CD4-positive, alpha-beta T cell treated with Interleukin-10 for 1 hour (primary cell): ENCODE results near the gene PSMD3.
"Not testable (repeated sequence)": the region's sequence is repeated elsewhere in the genome, so short reads cannot be mapped to it uniquely, and the experiment has no call there.

Experiments used
- DNase-seq: peaks from one replicate; pipeline ENCODE4 v3.0.0-alpha.2; 2020

Gene PSMD3

GRCh38 chr17:40000161-40000560 lies 19.6 kb downstream of the PSMD3 start:
- DNase-seq, result no peak

DNA sequence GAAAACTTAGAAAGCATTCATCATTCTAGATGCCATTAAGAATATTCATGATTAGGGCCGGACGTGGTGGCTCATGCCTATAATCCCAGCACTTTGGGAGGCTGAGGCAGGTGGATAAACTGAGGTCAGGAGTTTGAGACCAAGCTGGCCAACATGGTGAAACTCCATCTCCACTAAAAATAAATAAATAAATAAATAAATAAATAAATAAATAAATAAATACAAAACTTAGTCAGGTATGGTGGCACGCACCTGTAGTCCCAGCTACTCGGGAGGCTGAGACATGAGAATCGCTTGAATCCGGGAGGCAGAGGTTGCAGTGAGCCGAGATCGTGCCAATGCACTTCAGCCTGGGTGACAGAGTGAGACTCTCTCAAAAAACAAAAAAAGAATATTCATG lies 20.7 kb downstream of the PSMD3 start:
- not testable (repeated sequence) for DNase-seq

DNA sequence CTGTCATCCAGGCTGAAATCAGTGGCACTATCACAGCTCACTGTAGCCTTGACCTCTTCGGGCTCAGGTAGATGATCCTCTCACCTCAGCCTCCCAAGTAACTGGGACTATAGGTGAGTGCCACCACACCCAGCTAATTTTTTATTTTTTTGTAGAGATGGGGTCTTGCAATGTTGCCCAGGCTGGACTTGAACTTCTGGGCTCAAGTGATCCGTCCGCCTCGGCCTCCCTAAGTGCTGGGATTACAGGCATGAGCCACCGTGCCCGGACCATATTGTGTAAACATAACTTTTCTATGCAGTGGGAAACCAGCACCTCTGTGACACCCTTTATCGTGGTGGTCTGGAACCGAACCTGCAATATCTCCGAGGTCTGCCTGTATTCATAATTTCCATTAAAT lies 23.5 kb downstream of the PSMD3 start:
- no peak for DNase-seq

GRCh38 chr17:40004712-40005111 lies 24.1 kb downstream of the PSMD3 start:
- no peak for DNase-seq

- no peak for DNase-seq
These were observed 24.9 kb downstream of the PSMD3 start for GRCh38 chr17:40005520-40005919.

- not testable (repeated sequence) for DNase-seq
These were observed 30.4 kb downstream of the PSMD3 start for GRCh38 chr17:40010946-40011500.

DNA sequence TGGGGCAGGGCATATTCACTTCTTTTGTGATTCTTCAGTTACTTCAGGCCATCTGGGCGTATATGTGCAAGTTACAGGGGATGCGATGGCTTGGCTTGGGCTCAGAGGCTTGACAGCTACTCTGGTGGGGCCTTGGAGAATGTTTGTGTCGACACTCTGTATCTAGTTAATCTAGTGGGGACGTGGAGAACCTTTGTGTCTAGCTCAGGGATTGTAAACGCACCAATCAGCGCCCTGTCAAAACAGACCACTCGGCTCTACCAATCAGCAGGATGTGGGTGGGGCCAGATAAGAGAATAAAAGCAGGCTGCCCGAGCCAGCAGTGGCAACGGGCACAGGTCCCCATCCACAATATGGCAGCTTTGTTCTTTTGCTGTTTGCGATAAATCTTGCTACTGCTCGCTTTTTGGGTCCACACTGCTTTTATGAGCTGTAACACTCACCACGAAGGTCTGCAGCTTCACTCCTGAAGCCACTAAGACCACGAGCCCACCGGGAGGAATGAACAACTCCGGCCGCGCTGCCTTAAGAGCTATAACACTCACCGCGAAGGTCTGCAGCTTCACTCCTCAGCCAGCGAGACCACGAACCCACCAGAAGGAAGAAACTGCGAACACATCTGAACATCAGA lies 31.5 kb downstream of the PSMD3 start:
- DNase-seq, result not testable (repeated sequence)

DNA sequence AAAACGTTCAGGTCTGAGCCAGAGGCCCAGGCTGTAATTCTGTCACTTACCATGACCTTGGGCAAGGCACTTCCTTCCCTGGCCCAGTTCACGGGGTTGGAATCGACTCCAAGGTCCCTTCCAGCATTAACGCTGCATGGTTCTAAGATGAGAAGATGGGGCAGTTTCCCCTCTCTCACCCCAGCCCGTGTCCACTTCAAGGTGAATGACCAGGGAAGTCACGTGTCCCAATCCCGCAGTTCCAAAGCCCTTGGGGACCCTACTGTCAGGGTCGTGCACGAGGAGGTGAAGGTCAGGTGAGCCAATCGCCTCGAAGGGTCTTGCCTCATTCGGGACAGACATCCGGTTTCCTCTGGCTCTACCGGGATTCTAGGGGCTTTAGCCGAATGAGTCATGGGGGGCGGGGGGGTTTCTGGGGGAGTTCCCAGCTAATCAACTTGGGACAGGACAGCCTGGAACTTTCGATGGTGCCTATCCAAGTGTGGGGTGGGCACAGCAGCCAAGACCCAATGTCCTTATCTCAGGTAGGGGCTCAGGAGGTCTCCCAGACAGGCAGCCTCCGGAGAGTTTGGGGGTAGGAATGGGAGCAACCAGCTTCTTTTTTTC lies 33.9 kb downstream of the PSMD3 start:
- DNase-seq, result no peak

DNA sequence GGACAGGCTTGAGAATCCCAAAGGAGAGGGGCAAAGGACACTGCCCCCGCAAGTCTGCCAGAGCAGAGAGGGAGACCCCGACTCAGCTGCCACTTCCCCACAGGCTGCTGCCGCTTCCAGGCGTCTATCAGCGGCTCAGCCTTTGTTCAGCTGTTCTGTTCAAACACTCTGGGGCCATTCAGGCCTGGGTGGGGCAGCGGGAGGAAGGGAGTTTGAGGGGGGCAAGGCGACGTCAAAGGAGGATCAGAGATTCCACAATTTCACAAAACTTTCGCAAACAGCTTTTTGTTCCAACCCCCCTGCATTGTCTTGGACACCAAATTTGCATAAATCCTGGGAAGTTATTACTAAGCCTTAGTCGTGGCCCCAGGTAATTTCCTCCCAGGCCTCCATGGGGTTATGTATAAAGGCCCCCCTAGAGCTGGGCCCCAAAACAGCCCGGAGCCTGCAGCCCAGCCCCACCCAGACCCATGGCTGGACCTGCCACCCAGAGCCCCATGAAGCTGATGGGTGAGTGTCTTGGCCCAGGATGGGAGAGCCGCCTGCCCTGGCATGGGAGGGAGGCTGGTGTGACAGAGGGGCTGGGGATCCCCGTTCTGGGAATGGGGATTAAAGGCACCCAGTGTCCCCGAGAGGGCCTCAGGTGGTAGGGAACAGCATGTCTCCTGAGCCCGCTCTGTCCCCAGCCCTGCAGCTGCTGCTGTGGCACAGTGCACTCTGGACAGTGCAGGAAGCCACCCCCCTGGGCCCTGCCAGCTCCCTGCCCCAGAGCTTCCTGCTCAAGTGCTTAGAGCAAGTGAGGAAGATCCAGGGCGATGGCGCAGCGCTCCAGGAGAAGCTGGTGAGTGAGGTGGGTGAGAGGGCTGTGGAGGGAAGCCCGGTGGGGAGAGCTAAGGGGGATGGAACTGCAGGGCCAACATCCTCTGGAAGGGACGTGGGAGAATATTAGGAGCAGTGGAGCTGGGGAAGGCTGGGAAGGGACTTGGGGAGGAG lies 34.7 kb downstream of the PSMD3 start, which contains the start of gene CSF3:
Gene CSF3 (plus strand): TSS at position 436 of the 993 bp plus-strand sequence. CDS start 35 bp downstream, at position 471.
- DNase-seq, result no peak

DNA sequence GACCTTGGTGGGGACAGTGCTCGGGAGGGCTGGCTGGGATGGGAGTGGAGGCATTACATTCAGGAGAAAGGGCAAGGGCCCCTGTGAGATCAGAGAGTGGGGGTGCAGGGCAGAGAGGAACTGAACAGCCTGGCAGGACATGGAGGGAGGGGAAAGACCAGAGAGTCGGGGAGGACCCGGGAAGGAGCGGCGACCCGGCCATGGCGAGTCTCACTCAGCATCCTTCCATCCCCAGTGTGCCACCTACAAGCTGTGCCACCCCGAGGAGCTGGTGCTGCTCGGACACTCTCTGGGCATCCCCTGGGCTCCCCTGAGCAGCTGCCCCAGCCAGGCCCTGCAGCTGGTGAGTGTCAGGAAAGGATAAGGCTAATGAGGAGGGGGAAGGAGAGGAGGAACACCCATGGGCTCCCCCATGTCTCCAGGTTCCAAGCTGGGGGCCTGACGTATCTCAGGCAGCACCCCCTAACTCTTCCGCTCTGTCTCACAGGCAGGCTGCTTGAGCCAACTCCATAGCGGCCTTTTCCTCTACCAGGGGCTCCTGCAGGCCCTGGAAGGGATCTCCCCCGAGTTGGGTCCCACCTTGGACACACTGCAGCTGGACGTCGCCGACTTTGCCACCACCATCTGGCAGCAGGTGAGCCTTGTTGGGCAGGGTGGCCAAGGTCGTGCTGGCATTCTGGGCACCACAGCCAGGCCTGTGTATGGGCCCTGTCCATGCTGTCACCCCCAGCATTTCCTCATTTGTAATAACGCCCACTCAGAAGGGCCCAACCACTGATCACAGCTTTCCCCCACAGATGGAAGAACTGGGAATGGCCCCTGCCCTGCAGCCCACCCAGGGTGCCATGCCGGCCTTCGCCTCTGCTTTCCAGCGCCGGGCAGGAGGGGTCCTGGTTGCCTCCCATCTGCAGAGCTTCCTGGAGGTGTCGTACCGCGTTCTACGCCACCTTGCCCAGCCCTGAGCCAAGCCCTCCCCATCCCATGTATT lies 35.7 kb downstream of the PSMD3 start:
- no peak for DNase-seq

GRCh38 chr17:40017422-40018080 lies 36.9 kb downstream of the PSMD3 start:
- DNase-seq, result no peak

- no peak for DNase-seq
These were observed 37.9 kb downstream of the PSMD3 start for GRCh38 chr17:40018211-40019121.

GRCh38 chr17:40019140-40019991 lies 38.8 kb downstream of the PSMD3 start:
- DNase-seq, result no peak

GRCh38 chr17:40020146-40020545 lies 39.5 kb downstream of the PSMD3 start:
- DNase-seq, result no peak

- DNase-seq, result no peak
These were observed 40.9 kb downstream of the PSMD3 start for GRCh38 chr17:40021451-40021971.

- DNase-seq, result no peak
These were observed 41.9 kb downstream of the PSMD3 start for GRCh38 chr17:40022497-40022896.

GRCh38 chr17:40022961-40023541 lies 42.4 kb downstream of the PSMD3 start:
- no peak for DNase-seq

GRCh38 chr17:40023590-40024292 lies 43.1 kb downstream of the PSMD3 start:
- DNase-seq, result no peak
